SK-N-SH treated with all-trans-retinoic acid at 6 μM for 48 hours (cell line): Measurements from ENCODE around the gene CASZ1.

Source experiments
- ATAC-seq: fragments of 200-7000 bp; cut with Tn5 transposase; 3 replicates; pipeline ENCODE4 v1.9.1; 2020; ENCODE audit warnings: mild to moderate bottlenecking, moderate library complexity
- BACH2 ChIP-seq: fragments of 250-450 bp; sonication (Bioruptor Pico); IDR thresholded peaks from 2 replicates; pipeline ENCODE4 v1.9.0; 2021; ENCODE audit warnings: mild to moderate bottlenecking, borderline replicate concordance
- CSDC2 ChIP-seq: fragments of 250-450 bp; sonication (Bioruptor Pico); IDR thresholded peaks from 2 replicates; pipeline ENCODE4 v1.5.0; 2020; ENCODE audit warnings: mild to moderate bottlenecking, moderate library complexity
- ESRRG ChIP-seq: fragments of 250-450 bp; sonication (Bioruptor Pico); IDR thresholded peaks from 2 replicates; pipeline ENCODE4 v1.6.1; 2021; ENCODE audit warnings: mild to moderate bottlenecking
- GLIS3 ChIP-seq: fragments of 250-450 bp; sonication (Bioruptor Pico); IDR thresholded peaks from 2 replicates; pipeline ENCODE4 v1.5.0; 2020; ENCODE audit warnings: mild to moderate bottlenecking, moderate library complexity
- ISL1 ChIP-seq: fragments of 250-450 bp; sonication (Bioruptor Pico); IDR thresholded peaks from 2 replicates; pipeline ENCODE4 v2.1.2; 2022; ENCODE audit warnings: mild to moderate bottlenecking, moderate library complexity
- OSR1 ChIP-seq: fragments of 250-450 bp; sonication (Bioruptor Pico); IDR thresholded peaks from 2 replicates; pipeline ENCODE4 v1.8.0; 2022; ENCODE audit warnings: moderate library complexity, mild to moderate bottlenecking, inconsistent platforms
- POU6F1 ChIP-seq: fragments of 250-450 bp; sonication (Bioruptor Pico); IDR thresholded peaks from 2 replicates; pipeline ENCODE4 v1.8.0; 2021; ENCODE audit warnings: low read depth, mild to moderate bottlenecking, moderate library complexity, borderline replicate concordance
- PPARA ChIP-seq: fragments of 250-450 bp; sonication (Bioruptor Pico); IDR thresholded peaks from 2 replicates; pipeline ENCODE4 v1.5.0; 2020; ENCODE audit warnings: mild to moderate bottlenecking, borderline replicate concordance
- RARB ChIP-seq: fragments of 250-450 bp; sonication (Bioruptor Pico); IDR thresholded peaks from 2 replicates; pipeline ENCODE4 v1.8.0; 2021; ENCODE audit warnings: mild to moderate bottlenecking, moderate library complexity
- SNAI2 ChIP-seq: fragments of 250-450 bp; sonication (Bioruptor Pico); IDR thresholded peaks from 2 replicates; pipeline ENCODE4 v1.5.0; 2020; ENCODE audit warnings: mild to moderate bottlenecking, moderate library complexity
- TCF4 ChIP-seq: fragments of 250-450 bp; sonication (Bioruptor Pico); IDR thresholded peaks from 2 replicates; pipeline ENCODE4 v1.8.0; 2021; ENCODE audit warnings: mild to moderate bottlenecking, moderate library complexity, borderline replicate concordance
- TOX ChIP-seq: fragments of 250-450 bp; sonication (Bioruptor Pico); IDR thresholded peaks from 2 replicates; pipeline ENCODE4 v1.8.0; 2021; ENCODE audit warnings: mild to moderate bottlenecking, moderate library complexity, borderline replicate concordance
- ZC3H10 ChIP-seq: fragments of 250-450 bp; sonication (Bioruptor Pico); IDR thresholded peaks from 2 replicates; pipeline ENCODE4 v1.5.1; 2021; ENCODE audit warnings: mild to moderate bottlenecking, moderate library complexity
- ZFP3 ChIP-seq: fragments of 250-450 bp; sonication (Bioruptor Pico); IDR thresholded peaks from 2 replicates; pipeline ENCODE4 v1.5.0; 2020; ENCODE audit warnings: mild to moderate bottlenecking, moderate library complexity
- ZFP30 ChIP-seq: fragments of 450-650 bp; formaldehyde crosslinking; IDR thresholded peaks from 2 replicates; pipeline ENCODE4 v1.5.0; 2022; ENCODE audit warnings: mild to moderate bottlenecking, moderate library complexity
- ZNF565 ChIP-seq: fragments of 450-650 bp; formaldehyde crosslinking; conservative IDR thresholded peaks from 2 replicates; pipeline ENCODE4 v1.5.0; 2020; ENCODE audit warnings: low read depth, mild to moderate bottlenecking, moderate library complexity
- ZNF70 ChIP-seq: fragments of 450-650 bp; formaldehyde crosslinking; IDR thresholded peaks from 2 replicates; pipeline ENCODE4 v1.5.0; 2020; ENCODE audit warnings: mild to moderate bottlenecking, moderate library complexity
- ZNF8 ChIP-seq: fragments of 450-650 bp; formaldehyde crosslinking; IDR thresholded peaks from 2 replicates; pipeline ENCODE4 v1.5.0; 2020; ENCODE audit warnings: mild to moderate bottlenecking, moderate library complexity
- TF ChIP-seq, protein P1 (sequence below): fragments of 250-450 bp; sonication (Bioruptor Pico); IDR thresholded peaks from 2 replicates; pipeline ENCODE4 v1.5.1; 2021; ENCODE audit warnings: mild to moderate bottlenecking, moderate library complexity
- TF ChIP-seq, protein P2 (sequence below): fragments of 250-450 bp; sonication (Bioruptor Pico); IDR thresholded peaks from 2 replicates; pipeline ENCODE4 v1.5.1; 2020; ENCODE audit warnings: low read depth, mild to moderate bottlenecking, moderate library complexity
- TF ChIP-seq, protein P3 (sequence below): fragments of 250-450 bp; sonication (Bioruptor Pico); IDR thresholded peaks from 2 replicates; pipeline ENCODE4 v1.8.0; 2020; ENCODE audit warnings: mild to moderate bottlenecking, moderate library complexity, borderline replicate concordance

The CASZ1 gene

GRCh38 chr1:10680487-10680886, 116.0 kb downstream of the CASZ1 start:
- TF ChIP-seq POU6F1 (CRISPR knock-in tag) (no peak), TCF4 (CRISPR knock-in tag) (no peak), OSR1 (CRISPR knock-in tag) (no peak), ISL1 (CRISPR knock-in tag) (no peak), ZNF8 (CRISPR knock-in tag) (no peak), GLIS3 (CRISPR knock-in tag) (no peak), BACH2 (CRISPR knock-in tag) (no peak), PPARA (CRISPR knock-in tag) (no peak), SNAI2 (CRISPR knock-in tag) (no peak), ZNF565 (CRISPR knock-in tag) (no peak), ZNF70 (no peak), ZFP3 (no peak), CSDC2 (no peak)
- TF ChIP-seq, protein P1, sequence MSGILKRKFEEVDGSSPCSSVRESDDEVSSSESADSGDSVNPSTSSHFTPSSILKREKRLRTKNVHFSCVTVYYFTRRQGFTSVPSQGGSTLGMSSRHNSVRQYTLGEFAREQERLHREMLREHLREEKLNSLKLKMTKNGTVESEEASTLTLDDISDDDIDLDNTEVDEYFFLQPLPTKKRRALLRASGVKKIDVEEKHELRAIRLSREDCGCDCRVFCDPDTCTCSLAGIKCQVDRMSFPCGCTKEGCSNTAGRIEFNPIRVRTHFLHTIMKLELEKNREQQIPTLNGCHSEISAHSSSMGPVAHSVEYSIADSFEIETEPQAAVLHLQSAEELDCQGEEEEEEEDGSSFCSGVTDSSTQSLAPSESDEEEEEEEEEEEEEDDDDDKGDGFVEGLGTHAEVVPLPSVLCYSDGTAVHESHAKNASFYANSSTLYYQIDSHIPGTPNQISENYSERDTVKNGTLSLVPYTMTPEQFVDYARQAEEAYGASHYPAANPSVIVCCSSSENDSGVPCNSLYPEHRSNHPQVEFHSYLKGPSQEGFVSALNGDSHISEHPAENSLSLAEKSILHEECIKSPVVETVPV (CRISPR knock-in tag) = no peak
- TF ChIP-seq, protein P2, sequence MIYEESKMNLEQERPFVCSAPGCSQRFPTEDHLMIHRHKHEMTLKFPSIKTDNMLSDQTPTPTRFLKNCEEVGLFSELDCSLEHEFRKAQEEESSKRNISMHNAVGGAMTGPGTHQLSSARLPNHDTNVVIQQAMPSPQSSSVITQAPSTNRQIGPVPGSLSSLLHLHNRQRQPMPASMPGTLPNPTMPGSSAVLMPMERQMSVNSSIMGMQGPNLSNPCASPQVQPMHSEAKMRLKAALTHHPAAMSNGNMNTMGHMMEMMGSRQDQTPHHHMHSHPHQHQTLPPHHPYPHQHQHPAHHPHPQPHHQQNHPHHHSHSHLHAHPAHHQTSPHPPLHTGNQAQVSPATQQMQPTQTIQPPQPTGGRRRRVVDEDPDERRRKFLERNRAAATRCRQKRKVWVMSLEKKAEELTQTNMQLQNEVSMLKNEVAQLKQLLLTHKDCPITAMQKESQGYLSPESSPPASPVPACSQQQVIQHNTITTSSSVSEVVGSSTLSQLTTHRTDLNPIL = no peak
- ATAC-seq = no peak

GRCh38 chr1:10679496-10680220, 116.8 kb downstream of the CASZ1 start:
- peak; percentile 84 for ATAC-seq
- TF ChIP-seq ISL1 (CRISPR knock-in tag) (no peak), ZFP30 (CRISPR knock-in tag) (no peak), RARB (CRISPR knock-in tag) (no peak), ZNF8 (CRISPR knock-in tag) (no peak)
- TF ChIP-seq, protein P3, sequence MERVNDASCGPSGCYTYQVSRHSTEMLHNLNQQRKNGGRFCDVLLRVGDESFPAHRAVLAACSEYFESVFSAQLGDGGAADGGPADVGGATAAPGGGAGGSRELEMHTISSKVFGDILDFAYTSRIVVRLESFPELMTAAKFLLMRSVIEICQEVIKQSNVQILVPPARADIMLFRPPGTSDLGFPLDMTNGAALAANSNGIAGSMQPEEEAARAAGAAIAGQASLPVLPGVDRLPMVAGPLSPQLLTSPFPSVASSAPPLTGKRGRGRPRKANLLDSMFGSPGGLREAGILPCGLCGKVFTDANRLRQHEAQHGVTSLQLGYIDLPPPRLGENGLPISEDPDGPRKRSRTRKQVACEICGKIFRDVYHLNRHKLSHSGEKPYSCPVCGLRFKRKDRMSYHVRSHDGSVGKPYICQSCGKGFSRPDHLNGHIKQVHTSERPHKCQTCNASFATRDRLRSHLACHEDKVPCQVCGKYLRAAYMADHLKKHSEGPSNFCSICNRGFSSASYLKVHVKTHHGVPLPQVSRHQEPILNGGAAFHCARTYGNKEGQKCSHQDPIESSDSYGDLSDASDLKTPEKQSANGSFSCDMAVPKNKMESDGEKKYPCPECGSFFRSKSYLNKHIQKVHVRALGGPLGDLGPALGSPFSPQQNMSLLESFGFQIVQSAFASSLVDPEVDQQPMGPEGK = no peak

DNA sequence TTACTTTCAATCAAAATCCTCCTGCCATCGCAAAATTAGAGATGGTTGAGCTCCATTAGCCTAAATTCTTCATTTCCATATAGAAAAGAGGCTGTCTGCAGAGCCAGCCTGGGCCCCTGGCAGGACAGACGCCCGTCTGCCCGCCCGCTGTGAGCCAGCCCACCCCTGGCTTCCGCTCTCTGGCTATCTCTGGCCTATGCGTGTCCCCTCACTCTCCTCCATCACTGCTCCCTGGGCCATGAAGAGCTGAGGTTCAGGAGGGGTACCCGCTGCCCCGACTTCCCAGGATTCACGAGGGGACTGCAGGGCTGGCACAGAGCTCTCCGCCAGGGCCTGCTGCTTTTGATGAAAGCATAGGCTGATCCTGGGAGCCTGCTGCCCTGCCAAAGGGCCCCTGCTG, 117.6 kb downstream of the CASZ1 start:
- ATAC-seq = no peak
- TF ChIP-seq ZNF70 (no peak), ZFP3 (no peak), OSR1 (CRISPR knock-in tag) (no peak), RARB (CRISPR knock-in tag) (no peak), ZNF8 (CRISPR knock-in tag) (no peak), ZC3H10 (no peak), POU6F1 (CRISPR knock-in tag) (no peak)
- TF ChIP-seq, protein P2 = no peak

DNA sequence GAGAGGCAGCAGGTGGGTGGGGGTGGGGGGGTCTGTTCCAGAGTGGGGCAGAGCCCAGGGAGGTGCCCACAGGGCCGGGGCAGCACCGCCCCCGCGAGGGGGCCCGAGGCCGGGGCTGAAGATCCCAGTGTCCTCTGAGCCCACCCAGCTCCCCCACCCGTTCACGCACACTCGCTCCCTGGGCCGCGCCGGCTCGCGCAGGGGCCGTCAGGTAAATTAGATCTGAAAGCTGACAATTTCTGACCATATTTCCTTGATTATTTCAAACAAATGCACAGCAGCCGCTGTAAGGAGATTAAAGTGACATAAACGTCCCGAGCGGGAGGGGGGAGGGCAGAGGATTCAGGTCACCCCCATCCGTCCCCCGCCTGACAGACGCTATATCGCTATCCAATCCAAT, 118.0 kb downstream of the CASZ1 start:
- ATAC-seq = no peak
- TF ChIP-seq, protein P2 = no peak
- TF ChIP-seq ZFP30 (CRISPR knock-in tag) (no peak), TCF4 (CRISPR knock-in tag) (no peak), TOX (CRISPR knock-in tag) (no peak), ZNF8 (CRISPR knock-in tag) (no peak), ESRRG (CRISPR knock-in tag) (no peak), OSR1 (CRISPR knock-in tag) (no peak), ISL1 (CRISPR knock-in tag) (no peak), POU6F1 (CRISPR knock-in tag) (no peak)
- TF ChIP-seq, protein P3 = no peak
